Camera-type eye (tissue), 1 donor: ENCODE data around the gene PROP1. TPM values are rescaled to one million over a fixed set of nuclear protein-coding genes. Genes with fewer than 3 reads are reported as not detected.

Experiments
- total RNA-seq: library from RNA; depleted of rRNA; stranded (reverse); fragments of >200 nt; gene quantifications from one replicate; pipeline ENCODE4 v1.2.3, GENCODE V29; 2014

PROP1 gene
- total RNA-seq = not detected

GRCh38 chr5:177995691-177996595 lies at the start of gene PROP1:
Gene PROP1, minus strand, starts transcription at chr5:177996242. Its CDS starts 309 bp downstream, at chr5:177995933.

Other genes with a start within 250 kb of the PROP1 start
- 1.9 TPM for gene FAM153A, start 213.3 kb downstream of the PROP1 start, total RNA-seq
- 10.6 TPM for gene N4BP3, start 117.3 kb upstream of the PROP1 start, total RNA-seq
- 34.6 TPM for gene RMND5B, start 134.8 kb upstream of the PROP1 start, total RNA-seq
- gene NHP2, start 157.6 kb upstream of the PROP1 start, total RNA-seq = 109 TPM
- gene GMCL2, start 191.1 kb upstream of the PROP1 start, total RNA-seq = not detected
- gene HNRNPAB, start 208.3 kb upstream of the PROP1 start, total RNA-seq = 63.4 TPM
- gene PHYKPL, start 236.6 kb upstream of the PROP1 start, total RNA-seq = 46.6 TPM